CD1c-positive myeloid dendritic cell (primary cell): ENCODE measurements around the gene THSD4.
"Not testable (repeated sequence)": the region's sequence is repeated elsewhere in the genome, so short reads cannot be mapped to it uniquely, and the experiment has no call there.

Experiments
- DNase-seq: peaks from one replicate; pipeline ENCODE4 v3.0.0-alpha.2; 2016; ENCODE audit errors: extremely low spot score

THSD4 gene

DNA sequence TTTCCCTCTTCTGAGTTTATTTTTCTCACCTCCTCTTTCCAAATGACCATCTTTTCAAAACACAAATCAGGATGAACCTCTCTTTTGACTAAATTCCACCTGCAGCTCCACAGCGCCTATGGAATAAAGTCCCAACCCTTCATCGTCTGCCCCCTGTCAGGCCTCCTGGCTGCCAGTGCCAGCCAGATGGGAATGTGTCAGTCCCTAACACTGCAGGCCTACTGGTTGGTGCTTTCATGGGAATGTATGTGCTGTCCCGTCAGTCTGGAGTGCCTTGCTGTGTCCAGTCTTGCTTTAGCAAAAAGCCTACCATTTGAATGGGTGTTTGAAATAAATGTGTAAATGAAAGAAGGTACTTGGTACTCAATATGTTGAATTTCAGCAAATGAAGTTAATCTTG is 310.1 kb downstream of the THSD4 start:
- DNase-seq: no peak

DNA sequence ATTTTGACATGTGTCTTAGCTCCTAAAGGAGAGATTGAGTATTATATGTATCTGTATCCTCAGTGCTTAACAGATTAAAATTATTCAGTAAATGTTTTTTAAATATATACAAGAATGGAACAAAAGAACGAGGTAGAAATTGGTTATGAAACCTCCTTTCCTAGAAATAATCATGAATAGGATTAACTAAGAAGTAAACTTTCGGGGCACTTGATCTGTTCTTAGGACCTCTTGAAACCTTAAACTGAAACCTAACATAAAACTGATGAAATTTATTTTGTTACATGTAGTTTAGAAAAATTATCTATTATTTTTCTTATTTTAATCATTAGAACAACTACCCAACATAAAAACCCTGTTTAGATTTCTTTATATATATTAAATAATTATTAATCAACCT is 311.5 kb downstream of the THSD4 start:
- no peak for DNase-seq

DNA sequence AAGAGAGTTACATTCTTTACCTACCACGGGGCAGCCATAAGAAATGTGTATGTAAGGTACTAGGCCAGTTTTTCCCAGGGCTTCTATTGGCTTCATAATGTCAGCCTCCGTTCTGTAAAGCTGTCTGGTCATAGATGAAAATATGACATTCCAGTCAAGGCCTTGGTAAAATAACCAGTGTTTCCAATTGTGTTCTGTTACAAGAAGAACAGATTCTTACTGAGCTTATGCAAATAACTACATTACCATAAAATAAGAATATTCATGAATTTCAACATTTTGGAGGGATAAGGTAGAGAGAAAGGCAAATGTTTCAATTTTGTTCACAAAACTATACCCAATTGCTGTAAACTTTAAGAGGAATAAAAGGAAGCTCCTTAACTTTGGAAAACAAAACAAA is 315.5 kb downstream of the THSD4 start:
- DNase-seq: no peak

DNA sequence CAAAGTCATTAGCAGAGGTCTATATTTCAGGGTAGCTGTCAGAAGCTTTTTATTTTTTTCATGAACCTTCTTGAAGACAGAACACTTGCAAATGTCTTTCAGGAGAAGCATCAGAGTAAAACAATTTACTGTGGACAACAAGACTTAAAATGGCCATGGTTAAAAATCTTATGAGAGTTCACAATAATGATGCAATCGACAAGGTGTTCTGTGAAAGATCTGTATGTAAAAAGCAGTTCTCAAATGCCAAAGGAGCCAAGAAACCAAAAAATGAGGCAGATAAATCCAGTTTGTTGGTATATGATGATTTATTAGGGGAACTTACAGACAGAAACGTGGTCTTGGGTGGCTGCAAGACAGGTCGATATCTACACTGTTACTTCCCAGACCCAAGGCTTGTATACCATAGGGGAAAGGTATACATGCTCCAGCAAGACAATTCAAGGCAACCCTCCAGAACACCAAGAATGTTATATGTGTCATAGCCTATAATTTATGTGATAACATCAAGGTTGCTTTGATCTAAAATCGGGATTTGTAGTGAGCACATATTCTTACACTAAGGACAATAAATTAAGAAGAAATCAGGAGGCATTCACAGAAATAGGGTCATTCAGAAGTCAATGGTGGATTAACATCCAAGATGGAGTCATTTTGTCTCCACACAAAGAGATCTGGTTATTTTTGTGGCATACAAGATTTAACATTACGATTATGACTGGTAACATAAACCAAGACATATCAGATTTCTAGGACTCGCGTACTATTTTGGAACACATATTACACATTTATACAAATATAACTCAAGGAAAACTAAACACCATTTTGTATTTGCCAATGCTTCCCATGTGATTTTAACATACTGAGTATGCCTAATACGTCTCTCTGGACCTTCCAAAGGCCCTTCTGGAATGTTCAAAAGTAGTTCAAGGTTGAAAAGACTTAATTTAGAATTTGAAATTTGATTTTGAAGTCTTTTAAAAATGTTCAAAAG is 316.4 kb downstream of the THSD4 start:
- no peak for DNase-seq

DNA sequence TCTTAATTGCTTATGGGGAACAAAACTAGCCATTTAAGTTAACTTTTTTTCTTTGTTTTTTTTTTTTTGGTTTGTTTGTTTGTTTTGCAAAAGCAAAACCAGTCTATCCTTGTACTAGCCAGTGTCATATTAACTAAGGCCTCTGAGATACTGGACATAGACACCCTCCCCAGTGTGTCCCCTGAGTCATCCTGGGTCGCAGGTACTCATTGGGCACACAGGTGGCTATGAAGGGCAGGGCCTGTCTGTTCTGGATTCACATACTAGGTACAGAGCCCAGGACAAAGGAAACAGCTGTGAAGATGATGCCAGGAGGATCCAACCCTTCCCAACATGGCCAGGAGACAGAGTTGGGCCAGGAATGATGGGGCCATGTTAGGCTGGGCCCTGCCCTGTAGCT is 318.1 kb downstream of the THSD4 start:
- no peak for DNase-seq

DNA sequence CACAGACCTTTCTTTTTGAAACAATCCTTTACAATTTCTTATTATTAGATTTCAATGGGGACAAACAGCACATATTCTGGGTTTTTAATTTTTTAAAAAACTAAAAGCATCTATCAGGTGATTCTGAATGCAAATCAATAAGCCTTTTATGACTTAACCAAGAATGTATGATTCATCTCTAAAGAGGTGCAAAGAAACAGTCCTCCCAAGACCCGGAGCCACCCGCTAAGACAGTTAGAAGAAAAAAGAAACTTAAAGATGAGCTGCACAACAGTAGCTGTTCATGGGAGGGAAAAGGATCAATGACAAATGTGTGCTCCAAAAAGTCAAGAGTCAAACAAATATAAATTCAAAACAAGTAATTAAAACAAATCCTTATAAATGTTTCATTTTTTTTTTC is 319.5 kb downstream of the THSD4 start:
- DNase-seq: no peak

DNA sequence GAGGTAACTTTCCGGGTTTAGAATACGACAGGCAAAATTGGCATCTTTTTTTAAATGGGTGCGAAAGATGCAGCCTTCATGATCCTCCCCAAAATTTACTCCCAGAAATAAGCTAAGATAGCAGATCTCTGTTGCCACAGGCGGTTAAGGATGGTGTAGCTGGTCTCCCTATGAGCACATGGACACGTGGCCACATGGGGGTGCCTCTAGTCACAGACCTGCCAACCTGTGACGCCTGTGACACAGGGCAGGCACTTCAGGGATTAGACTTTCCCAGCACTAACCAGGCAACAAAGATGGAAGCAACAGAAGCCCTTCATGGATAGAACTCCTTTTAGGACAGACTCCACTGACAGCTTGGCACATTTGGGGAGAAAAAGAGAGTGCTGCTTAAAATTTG is 320.3 kb downstream of the THSD4 start:
- no peak for DNase-seq

DNA sequence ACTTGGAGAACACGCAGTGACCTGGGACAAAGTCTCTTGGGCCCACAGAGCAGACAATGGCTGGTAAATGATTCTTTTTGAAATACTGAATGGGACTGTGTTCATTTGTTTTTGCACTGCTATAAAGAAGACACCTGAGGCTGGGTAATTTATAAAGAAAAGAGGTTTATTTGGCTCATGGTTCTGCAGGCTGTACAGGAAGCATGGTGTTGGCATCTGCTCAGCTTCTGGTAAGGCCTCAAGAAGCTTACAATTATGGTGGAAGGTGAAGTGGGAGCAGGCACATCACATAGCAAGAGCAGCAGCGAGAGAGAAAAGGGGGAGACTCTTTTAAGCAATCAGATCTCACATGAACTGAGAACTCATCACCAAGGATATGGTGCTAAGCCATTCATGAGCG is 321.6 kb downstream of the THSD4 start:
- DNase-seq: no peak

DNA sequence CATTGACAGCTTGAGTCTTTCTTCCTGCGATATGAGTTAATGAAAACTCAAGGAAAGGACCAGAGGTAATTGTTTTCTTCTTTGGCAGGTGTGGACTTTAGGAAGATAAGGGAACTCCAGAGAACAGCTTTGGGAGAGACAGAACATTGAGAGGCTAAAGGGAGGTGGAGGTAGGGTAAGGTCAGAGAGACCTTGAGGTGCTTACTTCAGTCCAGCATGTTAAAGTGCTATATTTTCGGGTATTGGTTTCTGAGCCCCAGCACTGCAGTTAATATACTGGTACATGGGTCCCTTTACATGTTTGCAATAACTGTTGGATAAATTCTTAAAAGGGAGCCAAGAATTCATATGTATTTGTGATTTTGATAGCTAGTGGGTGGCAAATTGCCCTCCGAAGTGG is 322.1 kb downstream of the THSD4 start:
- no peak for DNase-seq

DNA sequence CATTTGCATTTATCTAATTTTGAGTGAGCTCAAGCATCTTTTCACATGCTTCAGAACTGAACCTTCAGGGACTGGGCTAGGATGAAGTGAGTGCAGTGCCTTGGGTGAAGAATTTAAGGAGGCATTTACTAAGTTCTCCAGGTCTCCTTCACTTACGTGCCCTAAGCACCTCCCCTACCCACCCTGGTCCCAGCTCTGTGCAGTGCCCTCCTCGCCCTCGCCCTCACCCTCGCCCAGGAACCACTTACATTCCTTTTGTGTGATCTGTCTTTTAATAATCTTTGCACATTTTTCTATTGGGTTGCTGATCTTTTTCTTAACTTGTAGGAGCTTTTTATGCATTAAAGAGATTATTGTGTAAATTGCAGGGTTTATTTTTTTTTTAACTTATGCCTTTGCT is 322.6 kb downstream of the THSD4 start:
- DNase-seq: no peak

DNA sequence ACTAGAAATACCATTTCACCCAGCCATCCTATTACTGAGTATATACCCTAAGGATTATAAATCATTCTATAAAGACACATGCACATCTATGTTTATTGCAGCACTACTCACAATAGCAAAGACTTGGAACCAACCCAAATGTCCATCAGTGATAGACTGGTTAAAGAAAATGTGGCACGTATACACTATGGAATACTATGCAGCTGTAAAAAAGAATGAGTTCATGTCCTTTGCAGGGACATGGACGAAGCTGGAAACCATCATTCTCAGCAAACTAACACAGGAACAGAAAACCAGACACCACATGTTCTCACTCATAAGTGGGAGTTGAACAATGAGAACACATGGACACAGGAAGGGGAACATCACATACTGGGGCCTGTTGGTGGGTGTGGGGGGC is 324.2 kb downstream of the THSD4 start:
- DNase-seq: not testable (repeated sequence)

DNA sequence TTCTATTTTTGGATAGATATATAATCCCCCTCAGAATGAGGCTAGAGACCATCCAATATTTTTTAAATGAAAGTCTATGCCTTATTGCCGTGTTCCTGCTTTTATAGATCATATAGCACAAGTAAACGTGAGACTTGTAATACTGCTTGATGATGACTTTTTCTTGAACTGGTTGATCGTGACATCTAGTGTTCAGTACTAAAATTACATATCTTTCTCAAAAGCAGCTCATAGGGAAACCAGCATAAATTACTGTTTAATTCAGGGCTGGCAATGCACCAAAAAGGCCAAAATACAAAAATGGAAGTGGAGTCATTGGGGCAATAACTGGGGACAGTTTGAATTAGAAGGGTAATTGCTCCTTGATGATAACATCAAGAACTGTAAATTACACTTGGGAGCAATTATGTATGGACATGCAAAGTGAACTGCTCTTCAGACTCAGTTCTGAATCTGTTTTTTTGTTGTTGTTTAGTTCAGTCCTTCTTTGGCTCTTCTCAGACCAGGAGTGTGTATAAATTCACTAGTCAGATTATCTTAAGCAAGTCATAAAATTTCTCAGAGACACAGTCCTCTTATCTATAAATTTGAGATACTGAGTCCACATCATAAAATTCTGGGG is 325.3 kb downstream of the THSD4 start:
- DNase-seq: peak; percentile 50

DNA sequence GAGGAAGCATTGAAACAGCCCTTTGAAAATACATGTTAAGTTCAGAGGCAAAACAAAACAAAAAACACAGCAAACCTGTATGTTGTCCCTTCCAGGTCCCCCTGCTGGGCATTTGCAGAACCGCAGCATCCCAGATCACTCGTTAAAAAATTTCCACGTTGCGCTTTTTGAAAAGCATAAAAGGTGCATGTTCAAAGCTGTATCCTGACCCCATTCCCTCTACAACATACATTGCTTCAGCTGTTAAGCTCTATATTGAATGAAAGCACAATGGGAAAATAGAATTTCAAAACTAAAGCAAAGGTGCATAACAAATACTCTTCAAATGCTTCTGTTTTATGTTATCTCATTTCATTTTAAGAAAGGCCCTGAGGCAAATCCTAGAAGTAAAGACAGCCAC is 328.3 kb downstream of the THSD4 start:
- DNase-seq: peak; percentile 44

DNA sequence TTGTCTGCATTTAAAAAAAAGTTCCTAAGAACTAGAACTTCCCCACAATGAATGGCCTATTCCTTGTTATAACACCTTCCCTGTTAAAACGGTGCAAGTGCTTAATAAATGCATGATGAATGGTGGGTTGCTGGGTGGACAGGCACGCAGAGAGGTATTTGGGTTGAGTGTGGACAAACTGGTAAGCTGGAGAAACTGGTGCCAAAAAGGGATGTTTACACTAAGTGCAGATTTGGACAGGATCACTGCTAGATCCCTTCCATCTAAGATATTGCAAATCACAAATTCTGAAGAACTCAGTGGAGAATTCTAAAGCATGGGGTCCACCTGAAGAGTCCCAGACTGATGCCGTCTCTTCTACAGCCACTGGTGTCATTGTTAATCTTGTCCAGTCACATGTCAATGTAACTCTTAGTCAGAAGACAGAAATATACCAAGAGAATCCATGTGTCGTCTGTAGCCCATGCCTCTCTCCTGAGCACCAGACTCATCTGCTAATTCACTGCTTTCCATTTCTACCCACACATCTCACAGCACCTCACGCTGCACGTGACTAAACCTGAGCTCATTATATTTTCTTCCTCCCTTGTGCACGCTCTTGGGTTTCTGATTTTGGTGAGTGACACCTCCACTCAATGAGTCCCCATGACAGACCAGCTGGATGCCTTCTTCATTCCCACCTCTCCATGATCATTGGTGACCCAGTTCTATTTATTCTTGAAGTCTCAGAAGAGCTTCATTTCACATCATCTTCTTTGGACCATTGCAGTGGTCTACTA is 328.9 kb downstream of the THSD4 start:
- DNase-seq: no peak

DNA sequence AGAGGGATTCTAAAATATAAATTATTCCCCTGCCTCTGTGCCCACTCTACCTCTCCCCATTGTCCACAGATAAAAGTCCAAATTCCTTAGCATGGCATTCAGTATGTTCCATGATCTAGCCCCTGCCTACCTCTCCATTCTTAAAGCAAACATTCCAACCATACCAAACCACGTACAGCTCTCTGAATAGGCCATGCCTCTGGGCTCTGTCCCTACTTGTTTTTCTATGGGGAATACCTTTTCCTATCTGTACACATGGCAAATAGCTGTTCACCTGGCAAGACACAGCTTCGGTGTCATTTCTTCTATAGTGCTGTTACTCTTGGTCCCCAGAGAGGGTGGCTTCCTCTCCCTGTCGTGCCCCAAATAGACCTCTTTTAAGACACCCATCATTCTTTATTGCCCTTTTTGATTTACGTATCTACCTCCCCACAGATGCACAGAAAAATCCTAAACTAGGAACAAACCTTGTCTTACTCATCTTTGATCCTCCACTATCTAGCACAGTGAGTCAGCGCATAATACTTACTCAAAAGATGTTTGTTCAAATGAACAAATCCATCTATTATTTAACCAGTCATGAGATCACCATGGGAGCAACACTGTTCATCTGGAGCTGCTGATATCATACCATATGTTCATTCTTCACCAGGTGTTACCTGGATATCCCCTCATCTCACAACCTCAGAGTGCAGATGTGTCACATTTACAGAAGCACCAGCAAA is 329.8 kb downstream of the THSD4 start:
- DNase-seq: no peak

DNA sequence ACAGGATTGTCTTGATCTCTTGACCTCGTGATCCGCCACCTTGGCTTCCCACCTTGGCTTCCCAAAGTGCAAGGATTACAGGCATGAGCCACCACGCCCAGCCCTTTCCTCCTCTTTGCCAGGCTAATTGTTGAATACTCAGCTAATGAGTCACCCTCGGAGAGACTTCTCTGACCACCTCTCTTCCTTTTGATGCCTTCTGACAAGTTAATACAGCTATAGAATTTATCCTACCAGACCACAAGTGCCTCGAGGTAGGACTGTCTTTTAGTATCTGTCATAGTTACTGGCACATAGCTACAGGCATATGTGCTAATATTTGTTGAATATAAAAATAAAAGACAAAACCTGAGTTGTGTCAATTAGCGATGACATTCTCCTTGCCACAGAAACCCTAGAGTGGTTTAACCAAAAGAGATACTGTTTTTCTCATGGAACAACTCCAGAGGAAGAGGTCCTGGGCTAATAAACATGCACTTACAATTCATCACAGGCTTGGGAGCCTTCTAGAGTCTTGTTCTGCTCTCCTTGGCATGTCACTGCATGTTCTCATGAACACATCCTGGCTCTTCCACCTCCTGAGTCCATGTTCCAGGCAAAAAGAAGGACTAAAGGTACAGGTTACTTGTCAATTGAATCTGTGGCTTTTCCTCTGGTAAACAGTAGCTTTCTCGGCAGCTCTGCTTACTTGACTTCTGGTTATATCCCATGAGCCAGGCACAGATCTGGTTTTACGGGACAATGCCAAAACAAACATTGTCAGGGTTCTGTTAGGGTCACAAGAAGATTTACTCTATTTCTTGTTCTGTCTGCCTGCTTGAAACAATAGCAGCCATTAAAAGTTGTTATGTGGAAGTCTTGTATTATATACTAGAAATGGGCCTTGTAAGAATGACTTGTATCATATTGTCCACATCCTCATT is 332.3 kb downstream of the THSD4 start:
- DNase-seq: no peak

DNA sequence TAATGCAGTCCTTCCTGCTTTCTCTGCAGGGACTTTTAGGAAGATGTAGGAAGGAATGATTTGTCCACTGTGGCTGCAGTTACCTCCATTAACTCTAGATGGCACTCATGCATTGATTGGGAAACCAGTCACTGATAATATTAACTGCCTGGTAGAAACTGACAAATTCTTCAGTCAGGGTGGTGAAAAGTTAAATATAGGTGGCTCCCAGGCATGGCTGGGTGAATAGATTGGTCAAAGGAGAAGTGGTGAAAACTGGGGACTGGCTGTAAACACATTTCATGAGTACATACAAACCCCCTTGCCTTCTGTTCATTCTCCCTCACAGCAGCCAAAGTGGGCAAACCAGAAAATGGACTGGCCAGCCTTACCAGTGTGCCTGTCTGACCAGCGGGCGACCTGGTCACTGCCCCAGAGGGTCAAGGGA is 333.4 kb downstream of the THSD4 start:
- peak; percentile 35 for DNase-seq

DNA sequence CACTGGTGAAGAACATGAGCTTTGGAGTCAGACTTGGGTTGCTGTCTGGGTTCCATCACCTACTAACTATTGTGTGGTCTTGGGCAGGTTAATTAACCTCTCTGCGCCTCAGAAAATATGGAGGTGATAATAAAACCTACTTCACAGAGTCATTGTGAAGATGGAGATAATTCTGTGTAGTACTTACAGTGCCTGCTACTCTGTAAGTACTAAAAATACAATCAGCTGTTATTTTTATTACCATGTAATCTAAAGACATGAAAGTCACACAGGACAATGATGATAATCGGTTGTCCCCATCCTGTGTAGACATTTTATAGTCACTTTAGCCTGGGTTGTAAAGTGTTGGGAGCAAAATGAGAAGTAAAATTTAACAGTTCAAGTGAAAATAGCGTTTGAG is 334.1 kb downstream of the THSD4 start:
- no peak for DNase-seq

DNA sequence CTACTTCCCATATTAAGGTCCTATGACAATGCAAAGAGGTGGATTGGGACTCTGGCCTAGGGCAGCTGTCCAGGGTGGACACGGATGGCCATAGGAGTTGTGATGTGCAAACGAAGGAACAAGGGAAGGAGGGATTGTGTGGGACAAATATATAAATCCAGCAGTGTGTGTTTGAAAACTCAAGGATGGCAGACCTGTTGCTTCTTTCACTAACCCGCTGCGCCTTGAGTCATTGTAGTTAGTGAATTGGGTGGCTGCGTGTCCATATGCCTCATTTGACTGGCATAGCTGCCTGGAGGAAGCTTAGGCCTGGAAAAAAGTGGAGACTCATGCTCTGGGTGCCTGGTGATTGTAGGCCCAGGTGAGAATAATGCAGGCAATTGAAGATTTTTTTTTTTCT is 334.7 kb downstream of the THSD4 start:
- no peak for DNase-seq

DNA sequence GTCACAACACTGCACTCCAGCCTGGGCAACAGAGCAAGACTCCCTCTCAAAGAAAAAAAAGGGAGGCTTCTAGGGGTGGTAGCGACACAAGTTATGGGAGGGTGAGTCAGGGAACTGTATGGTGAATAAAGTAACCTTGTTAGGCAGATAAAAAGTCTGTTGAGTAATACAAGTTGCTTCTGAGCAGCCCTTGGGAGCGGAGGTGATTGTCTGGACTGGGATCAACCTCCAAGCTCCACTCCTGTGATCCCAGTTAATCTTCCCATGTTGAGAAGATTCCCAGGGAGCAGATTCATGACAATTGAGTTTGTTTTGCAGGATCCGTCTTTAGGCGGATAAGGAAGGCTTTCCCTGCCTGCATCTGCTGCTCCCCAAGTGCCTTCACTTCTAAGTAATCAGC is 335.9 kb downstream of the THSD4 start:
- no peak for DNase-seq

DNA sequence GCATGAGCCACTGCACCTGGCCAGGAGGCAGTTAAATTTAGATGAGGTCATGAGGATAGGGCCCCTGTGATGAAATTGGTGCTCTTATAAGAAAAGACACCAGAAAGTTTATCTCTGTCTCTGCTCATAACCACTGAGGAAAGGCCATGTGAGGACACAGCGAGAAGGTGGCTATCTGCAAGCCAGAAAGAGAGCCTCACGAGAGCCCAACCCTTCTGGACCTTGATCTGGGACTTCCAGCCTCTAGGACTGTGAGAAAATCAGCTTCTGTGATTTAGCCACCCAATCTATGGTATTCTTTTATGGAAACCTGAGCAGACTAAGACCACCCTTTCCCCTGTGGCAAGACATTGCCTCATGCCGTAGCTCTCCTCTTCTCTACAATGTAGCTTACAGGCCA is 337.6 kb downstream of the THSD4 start:
- no peak for DNase-seq
